Medulla oblongata (tissue), 1 donor: Measurements from ENCODE around the gene MYH2.

Source experiments
- DNase-seq: peaks from one replicate; pipeline ENCODE4 v3.0.0-alpha.2; 2015; ENCODE audit errors: extremely low spot score

The MYH2 gene

DNA sequence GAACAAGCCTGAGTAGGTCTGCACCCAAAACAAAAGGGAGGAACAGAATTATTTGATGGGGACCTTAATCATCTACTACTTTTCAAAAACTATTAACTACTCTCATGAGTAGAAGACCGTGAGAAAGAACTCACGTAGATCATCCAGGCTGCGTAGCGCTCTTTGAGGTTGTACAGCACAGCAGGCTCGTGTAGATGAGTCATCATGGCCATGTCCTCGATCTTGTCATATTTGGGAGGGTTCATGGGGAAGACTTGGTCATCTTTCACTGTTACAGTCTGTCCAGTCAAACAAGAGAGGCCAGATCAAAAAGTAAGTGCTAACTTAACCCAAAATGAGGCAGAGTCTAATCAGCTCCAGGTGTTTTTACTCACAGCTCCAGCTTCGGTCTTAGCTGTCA, 33.4 kb downstream of the MYH2 start:
- no peak for DNase-seq

DNA sequence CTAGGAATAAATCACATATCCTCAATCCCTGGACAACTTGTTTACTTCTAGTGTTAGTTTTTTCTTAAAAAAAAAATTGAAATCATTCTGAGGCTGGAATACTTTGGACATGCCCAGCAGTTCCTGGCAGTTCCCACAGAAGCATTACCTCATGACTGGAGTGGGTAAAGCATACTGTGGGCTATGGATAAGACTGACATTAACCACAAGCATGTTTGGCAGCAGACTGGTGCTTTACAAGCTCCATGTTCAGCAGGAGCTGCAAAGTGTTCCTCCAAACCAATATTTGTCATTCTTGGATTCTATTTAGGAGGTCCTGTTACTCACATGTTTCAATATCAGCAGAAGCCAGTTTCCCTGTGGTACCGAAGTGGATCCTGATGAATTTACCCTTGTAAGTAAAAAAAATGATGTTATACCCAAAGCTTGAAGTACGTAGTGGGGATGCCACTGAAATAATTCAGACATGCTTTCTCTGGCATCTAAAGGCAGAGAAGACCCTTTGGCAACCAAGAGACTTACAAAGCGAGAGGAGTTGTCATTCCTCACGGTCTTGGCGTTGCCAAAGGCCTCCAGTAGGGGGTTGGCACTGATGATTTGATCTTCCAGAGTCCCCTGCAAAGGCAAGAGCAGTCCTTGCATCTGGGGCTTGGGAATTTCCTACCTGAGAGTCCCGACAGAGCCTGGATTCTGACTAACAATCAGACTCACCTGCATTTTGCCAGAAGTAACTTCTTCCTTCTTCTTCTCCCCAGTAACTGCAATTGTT, 36.0 kb downstream of the MYH2 start:
- no peak for DNase-seq

DNA sequence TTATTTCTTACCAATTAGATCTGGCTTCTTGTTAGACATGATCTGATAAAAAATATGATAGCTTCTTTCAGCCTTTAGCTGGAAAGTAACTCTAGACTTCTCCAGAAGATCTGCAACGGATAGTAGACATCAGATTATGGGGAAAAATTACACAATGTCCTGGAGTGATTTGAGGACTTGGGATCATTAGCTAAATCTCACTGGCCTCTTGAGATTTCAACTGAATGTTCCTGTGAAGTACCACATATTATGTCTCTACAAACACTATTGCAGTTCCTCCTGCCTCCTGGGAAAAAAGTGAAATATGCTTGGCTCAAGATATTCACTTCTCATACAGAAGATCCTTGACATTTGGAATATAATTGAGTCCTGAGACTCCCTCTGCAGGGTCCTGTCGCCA, 36.6 kb downstream of the MYH2 start:
- no peak for DNase-seq

DNA sequence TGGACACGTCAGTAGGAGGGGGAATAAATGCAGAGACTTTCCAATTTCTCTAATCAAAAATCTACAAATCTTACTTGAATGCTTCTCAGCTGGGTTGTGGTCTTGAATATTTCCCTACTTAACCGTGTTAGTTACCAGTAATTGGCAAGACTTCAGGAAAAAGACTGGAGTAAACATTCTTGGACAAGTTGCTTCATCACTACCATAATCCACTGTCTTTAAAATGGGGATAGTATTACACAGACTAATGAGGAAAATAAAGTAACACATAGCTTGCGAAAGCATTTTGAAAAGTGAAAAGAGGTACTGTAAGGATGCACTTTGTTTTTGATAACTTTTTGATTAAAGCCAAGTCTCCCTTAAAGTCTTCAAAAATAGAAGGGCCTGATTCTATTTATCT, 49.5 kb downstream of the MYH2 start:
- DNase-seq, result no peak

DNA sequence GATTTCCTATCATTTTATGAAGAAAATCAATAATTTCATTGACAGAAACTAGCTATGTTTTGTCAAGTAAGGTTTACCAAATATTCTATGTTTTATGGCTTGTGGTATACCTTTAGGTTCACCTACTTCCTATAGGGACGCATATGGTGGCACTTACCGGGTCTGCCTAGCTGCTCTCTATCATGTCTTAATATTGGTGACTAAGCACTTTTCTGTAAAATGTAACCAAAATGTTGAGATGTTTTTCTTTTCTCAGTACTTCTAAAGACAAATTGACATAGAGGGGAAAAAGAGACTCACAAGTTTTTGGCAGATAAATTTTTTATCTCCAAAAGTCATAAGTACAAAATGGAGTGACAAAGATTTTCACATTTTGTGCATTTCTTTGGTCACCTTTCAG, 57.5 kb downstream of the MYH2 start:
- DNase-seq, result no peak

DNA sequence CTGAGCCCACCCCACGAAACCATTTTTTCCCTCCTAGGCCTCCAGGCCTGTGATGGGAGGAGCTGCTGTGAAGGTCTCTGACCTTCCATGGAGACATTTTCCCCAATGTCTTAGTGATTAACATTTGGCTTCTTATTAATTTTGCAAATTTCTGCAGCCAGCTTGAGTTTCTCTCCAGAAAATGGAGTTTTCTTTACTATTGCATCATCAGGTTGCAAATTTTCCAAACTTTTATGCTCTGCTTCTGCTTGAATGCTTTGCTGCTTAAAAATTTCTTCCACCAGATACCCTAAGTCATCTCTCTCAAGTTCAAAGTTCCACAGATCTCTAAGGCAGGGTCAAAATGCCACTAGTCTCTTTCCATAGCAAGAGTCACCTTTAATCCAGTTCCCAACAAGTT, 67.2 kb downstream of the MYH2 start:
- DNase-seq, result no peak

DNA sequence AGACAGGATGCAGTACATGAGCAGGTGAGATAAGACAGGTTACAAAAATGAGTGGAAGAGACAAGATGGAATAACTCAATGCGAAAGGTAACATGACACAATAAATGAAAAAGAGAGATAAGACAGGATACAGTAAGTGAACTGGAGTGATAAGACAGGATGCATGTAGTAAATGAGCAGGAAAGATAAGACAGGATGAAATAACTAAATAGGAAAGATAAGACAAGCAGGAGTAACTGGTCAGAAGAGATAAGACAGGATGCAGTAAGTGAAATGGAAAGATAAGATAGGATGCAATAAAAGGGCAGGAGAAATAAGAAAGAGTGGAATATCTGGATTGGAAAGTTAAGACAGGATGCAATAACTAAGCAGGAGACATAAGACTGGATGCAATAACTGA, 71.8 kb downstream of the MYH2 start:
- no peak for DNase-seq

DNA sequence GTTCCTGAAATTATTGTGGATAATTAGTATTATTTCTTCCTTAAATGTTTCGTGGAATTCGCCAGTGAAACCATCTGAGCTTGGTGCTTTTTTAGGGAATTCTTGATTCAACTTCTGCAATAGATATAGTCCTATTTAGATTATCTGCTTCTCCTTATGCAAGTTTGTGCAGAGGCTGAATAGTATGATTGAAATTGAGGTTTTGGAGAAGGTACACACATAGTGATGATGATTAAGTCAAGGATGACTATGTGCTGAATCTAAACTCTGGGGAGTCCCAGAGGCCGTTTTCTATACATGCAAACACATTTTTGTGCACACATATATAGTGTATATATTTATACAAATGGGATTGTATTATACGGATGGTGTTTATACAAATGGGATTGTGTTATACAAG, 74.9 kb downstream of the MYH2 start:
- DNase-seq, result no peak

DNA sequence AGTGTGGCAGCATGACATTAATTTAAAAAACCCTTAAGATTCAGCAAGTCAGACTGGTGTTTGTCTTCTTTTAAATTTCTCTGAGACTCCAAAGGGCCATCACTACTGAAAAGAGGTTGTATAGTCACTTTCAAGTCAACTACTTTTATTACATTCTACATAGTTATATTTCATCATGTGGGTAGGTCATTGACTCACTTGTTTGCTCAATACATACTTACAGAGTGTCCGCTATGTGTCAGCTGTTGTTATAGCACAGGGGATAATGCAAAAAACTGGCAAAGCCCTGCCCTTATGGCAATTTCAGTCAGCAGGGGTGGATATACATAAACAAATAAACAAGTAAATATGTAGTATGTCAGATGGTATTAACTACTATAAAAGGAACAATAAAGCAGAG, 77.6 kb downstream of the MYH2 start:
- DNase-seq, result no peak
